HL-60 (cell line): ENCODE measurements around the gene PRPF19.

Experiments
- DNase-seq, 2 experiments: peaks; one replicate each; pipeline ENCODE4 v3.0.0-alpha.2; 2010 to 2020; ENCODE audit warnings: low read depth in 1 of 2, low spot score in 1 of 2
- H3K27ac ChIP-seq: fragments of 250-450 bp; sonication (Bioruptor Pico); replicated peaks from 2 replicates; pipeline ENCODE4 v1.5.1; 2020; ENCODE audit warnings: mild to moderate bottlenecking, moderate library complexity
- H3K27me3 ChIP-seq: fragments of 250-450 bp; sonication (Bioruptor Pico); 2 replicates; pipeline ENCODE4 v1.5.1; 2021; ENCODE audit warnings: mild to moderate bottlenecking, moderate library complexity; ENCODE audit not compliant: insufficient read depth, poor library complexity, severe bottlenecking
- H3K4me3 ChIP-seq: replicated peaks from 2 replicates; pipeline ENCODE4 v1.5.1; 2011; ENCODE audit warnings: mild to moderate bottlenecking, control low read depth, low read length; ENCODE audit not compliant: insufficient read depth
- CTCF ChIP-seq: IDR thresholded peaks from one replicate; pipeline ENCODE4 v1.5.1; 2011; ENCODE audit warnings: low read length, control low read depth, inconsistent platforms; ENCODE audit not compliant: insufficient read depth
- GABPA ChIP-seq: IDR thresholded peaks from 2 replicates; pipeline ENCODE4 v1.6.1; 2012; ENCODE audit warnings: low read depth
- POLR2AphosphoS5 ChIP-seq: IDR thresholded peaks from 2 replicates; pipeline ENCODE4 v1.6.1; 2012; ENCODE audit warnings: low read depth
- SPI1 ChIP-seq: IDR thresholded peaks from 2 replicates; pipeline ENCODE4 v1.6.1; 2012; ENCODE audit warnings: low read depth, mild to moderate bottlenecking, borderline replicate concordance
- TF ChIP-seq, protein P1 (sequence below): IDR thresholded peaks from 2 replicates; pipeline ENCODE4 v1.6.1; 2012; ENCODE audit warnings: low read depth; ENCODE audit not compliant: insufficient replicate concordance

The PRPF19 gene

DNA sequence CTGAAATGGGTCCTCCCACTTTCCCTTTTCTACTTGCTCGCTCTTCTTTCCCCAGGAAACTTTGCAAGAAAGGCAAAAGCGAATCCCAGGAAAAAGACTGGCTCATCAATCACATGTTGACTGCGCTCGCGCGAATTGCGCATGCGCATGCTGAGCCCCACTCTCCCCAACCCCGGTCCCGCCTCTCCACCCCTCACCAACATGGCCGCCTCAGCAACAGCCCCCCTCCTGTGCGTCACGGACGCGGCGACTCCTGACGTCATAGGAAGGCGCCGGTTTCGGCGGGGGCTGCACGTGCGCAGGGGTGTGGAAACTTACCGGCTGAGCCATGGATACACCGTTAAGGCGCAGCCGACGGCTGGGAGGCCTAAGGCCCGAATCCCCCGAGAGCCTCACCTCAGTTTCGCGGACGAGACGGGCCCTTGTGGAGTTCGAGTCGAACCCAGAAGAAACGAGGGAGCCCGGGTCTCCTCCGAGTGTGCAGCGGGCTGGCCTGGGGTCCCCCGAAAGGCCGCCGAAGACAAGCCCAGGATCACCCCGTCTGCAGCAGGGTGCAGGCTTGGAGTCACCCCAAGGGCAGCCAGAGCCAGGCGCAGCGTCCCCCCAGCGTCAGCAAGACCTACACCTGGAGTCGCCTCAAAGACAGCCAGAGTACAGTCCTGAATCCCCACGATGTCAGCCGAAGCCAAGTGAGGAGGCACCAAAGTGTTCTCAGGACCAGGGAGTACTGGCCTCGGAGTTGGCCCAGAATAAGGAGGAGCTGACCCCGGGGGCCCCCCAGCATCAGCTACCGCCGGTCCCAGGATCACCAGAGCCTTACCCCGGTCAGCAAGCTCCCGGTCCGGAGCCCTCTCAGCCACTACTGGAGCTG, 64.4 kb downstream of the PRPF19 start, which contains the start of gene CCDC86:
Gene CCDC86, plus strand, starts transcription at position 317 of the 871 bp plus-strand sequence. Its CDS starts 12 bp downstream, at position 329.
- Histone ChIP-seq H3K27me3 (no peaks in the 10 kb centered on the region), H3K27ac (peak within 1 kb of the TSS; percentile 85), H3K4me3 (peak within 1 kb of the TSS; percentile 81)
- TF ChIP-seq, protein P1, sequence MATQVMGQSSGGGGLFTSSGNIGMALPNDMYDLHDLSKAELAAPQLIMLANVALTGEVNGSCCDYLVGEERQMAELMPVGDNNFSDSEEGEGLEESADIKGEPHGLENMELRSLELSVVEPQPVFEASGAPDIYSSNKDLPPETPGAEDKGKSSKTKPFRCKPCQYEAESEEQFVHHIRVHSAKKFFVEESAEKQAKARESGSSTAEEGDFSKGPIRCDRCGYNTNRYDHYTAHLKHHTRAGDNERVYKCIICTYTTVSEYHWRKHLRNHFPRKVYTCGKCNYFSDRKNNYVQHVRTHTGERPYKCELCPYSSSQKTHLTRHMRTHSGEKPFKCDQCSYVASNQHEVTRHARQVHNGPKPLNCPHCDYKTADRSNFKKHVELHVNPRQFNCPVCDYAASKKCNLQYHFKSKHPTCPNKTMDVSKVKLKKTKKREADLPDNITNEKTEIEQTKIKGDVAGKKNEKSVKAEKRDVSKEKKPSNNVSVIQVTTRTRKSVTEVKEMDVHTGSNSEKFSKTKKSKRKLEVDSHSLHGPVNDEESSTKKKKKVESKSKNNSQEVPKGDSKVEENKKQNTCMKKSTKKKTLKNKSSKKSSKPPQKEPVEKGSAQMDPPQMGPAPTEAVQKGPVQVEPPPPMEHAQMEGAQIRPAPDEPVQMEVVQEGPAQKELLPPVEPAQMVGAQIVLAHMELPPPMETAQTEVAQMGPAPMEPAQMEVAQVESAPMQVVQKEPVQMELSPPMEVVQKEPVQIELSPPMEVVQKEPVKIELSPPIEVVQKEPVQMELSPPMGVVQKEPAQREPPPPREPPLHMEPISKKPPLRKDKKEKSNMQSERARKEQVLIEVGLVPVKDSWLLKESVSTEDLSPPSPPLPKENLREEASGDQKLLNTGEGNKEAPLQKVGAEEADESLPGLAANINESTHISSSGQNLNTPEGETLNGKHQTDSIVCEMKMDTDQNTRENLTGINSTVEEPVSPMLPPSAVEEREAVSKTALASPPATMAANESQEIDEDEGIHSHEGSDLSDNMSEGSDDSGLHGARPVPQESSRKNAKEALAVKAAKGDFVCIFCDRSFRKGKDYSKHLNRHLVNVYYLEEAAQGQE = no peak
- TF ChIP-seq CTCF = no peak
- TF ChIP-seq GABPA = no peak
- TF ChIP-seq SPI1 = no peak
- peak; percentile 80; the same call in 1 of the 2 replicates for TF ChIP-seq POLR2AphosphoS5
- DNase-seq = peak; percentile 93 to 96
